Mononuclear cell (primary cell): Measurements from ENCODE around the gene HS6ST2. TPM values are rescaled to one million over a fixed set of nuclear protein-coding genes. Genes with fewer than 3 reads are reported as not detected.
"Not testable (repeated sequence)": the region's sequence is repeated elsewhere in the genome, so short reads cannot be mapped to it uniquely, and the experiment has no call there.

ENCODE experiments used
- H3K27me3 ChIP-seq: 2 replicates; pipeline ENCODE4 v1.6.0; 2011; ENCODE audit warnings: low read length, control low read depth; ENCODE audit not compliant: insufficient read depth
- H3K4me1 ChIP-seq: 2 replicates; pipeline ENCODE4 v1.5.1; 2011; ENCODE audit warnings: mild to moderate bottlenecking, low read length, control low read depth; ENCODE audit not compliant: insufficient read depth
- H3K4me3 ChIP-seq: 2 replicates; pipeline ENCODE4 v1.5.1; 2011; ENCODE audit warnings: mild to moderate bottlenecking, low read length, moderate library complexity
- H3K9me3 ChIP-seq: 2 replicates; pipeline ENCODE4 v1.5.1; 2011; ENCODE audit warnings: low read depth, mild to moderate bottlenecking, control low read depth, low read length
- total RNA-seq: library from RNA; depleted of rRNA; stranded (reverse); fragments of >200 nt; gene quantifications from one replicate; pipeline ENCODE4 v1.2.3, GENCODE V29; 2012

HS6ST2 gene
- total RNA-seq, 1 donor: not detected

DNA sequence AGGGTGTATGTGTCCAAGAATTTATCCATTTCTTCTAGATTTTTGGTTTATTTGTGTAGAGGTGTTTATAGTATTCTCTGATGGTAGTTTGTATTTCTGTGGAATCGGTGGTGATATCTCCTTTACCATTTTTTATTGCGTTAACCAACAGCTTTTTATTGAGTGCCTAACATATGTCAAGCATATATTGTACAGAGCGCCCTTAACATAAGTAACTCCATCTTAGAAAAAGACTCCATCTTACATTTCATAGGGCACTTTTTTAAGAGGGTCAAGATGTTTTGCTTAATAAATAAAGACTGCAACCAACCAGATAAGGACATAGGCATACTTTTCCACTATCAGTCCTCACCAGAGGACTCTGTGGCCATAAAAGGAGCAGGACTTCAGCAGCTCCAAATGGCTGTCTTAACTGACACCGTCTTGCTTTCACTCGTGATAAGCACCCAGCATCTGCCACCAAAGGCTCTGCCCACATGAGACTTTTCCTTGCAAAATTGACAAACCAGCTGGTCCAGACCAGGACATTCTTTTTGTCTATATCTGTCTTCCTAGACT lies 75.0 kb downstream of the HS6ST2 start:
- H3K4me3 ChIP-seq: no peak overlapping the region
- no peaks in the 10 kb centered on the region for H3K4me1 ChIP-seq
- H3K9me3 ChIP-seq: no peaks in the 10 kb centered on the region
- no peaks in the 10 kb centered on the region for H3K27me3 ChIP-seq

DNA sequence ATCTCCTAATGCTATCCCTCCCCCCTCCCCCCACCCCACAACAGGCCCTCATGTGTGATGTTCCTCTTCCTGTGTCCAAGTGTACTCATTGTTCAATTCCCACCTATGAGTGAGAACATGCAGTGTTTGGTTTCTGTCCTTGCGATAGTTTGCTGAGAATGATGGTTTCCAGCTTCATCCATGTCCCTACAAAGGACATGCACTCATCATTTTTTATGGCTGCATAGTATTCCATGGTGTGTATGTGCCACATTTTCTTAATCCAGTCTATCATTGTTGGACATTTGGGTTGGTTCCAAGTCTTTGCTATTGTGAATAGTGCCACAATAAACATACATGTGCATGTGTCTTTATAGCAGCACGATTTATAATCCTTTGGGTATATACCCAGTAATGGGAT lies 77.7 kb downstream of the HS6ST2 start:
- not testable (repeated sequence) for H3K4me3 ChIP-seq, H3K27me3 ChIP-seq, H3K9me3 ChIP-seq, H3K4me1 ChIP-seq

DNA sequence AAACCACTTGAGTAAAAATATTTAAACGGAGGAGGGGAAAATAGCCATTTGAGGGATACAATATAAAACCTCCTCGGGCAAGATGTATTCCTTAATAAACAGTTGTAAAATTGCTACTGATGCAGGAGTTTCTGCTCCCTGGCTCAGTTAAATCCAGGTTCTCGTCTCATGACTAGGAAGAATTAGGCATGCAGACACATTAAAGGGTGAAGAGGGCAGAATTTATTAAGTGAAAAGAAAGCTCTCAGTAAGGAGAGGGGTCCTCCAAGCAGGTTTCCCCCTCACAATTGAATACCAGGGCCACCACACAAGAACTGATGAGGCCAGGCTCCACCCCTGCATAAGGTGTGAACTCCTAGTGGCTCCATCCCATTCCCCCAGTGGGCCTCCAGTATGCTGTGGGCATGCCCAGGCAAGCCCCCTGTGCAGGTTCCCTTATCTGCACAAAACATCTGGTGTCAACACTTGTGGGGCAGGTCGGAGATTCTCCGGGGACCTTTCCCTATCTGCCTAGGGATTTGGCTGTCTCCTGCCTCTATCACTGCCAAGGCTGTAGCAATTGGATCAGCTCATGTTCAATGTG lies 80.4 kb downstream of the HS6ST2 start:
- Histone ChIP-seq H3K9me3 (no peaks in the 10 kb centered on the region), H3K4me3 (no peak overlapping the region), H3K27me3 (no peaks in the 10 kb centered on the region), H3K4me1 (no peaks in the 10 kb centered on the region)

DNA sequence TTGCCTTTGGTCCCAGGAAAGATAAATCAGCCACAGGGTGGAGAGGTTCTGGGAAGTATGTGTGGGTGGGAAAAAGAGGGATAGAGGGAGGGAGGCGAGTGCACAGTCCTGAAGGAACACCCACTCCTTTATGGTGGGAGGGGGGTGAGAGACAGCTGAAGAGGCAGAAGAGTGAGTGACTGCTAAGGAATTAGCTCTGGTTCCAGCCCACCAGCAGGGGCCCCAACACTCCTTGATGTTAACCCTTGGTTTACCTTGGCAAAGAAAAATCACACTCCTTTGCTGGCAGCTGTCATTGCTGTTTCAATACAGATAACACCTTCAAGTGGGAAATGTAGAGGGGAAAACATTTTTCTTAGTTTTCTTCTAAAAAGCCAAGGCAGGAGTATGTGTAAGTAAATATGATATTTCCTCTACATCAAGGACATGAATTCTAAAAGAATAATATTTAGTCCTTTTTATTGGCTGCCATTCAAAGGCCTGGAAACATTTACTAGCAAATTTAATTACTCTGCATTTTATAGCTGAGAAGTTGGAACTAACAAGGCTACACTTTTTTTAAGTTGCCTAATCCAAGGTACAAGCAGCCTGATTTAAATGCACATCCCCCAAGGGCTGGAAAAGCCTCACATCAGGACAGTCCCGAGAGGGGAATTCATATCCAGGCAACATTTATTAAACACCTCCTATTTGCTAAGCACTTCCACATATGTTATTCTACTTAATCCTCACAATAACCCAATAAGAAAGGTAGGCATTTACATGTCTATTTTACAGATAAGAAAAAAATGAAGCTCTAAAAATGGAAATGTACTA lies 81.7 kb downstream of the HS6ST2 start:
- Histone ChIP-seq H3K4me1 (no peaks in the 10 kb centered on the region), H3K27me3 (no peaks in the 10 kb centered on the region)

DNA sequence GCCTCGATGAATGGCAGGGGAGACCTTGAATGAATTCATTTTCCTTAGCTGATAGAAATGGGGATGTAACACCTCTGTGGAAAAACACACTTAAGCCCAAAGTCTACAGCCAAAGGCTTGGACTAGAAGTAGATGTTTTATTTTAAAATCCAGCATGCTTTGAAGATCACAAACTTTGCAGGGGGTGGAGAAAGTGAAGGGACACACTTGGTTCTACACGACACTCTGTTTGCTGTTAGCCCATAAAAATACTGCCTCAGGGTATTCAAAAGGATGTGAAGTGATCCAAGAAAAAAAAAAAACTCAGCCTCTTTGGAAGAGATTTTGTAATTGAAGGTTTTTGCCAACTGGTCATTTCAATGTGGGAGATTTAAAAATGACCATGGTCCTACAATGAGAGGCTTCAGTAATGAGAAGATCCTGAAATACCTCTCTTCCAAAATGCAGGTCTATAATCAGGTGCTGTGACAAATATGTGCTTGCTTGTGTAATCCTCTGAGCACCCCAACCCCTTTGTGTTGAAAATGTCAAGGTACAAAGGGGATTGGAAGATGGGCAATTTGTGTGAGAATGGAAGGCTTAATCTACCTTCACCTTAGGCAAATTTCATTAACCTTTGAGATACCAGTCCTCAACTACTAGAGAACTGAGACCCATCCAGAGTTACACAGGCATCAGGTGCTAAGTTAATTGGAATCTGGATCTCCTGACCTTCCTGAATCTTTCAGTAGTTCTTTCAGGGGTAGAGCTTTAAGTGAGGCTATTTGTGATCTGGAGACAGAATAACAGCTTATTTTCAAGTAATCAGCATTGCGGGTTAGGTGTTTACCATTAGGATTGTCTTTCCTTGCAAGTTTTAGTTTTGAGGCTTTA lies 82.5 kb downstream of the HS6ST2 start:
- no peaks in the 10 kb centered on the region for H3K4me1 ChIP-seq

More for the DNA sequence above, 81.7 kb downstream of the HS6ST2 start:
- no peak overlapping the region for H3K4me3 ChIP-seq
- H3K9me3 ChIP-seq: no peaks in the 10 kb centered on the region

DNA sequence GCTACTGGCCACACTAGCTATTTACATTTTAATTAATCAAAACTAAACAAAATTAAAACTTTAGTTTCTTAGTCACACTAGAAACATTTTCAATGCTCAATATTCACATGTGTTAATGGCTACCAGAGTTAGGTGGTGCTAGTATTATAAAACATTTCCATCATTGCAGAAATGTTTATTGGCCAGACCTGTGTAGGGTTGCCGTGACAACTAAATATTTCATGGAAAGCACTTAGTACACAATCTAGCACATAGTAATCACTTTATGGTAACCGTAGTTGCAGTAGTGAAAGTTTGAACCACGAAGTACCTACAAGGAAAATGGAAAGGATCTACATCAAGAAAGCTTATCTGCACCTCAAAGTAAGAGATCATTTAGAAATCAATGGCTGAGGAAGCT lies 95.9 kb downstream of the HS6ST2 start:
- no peaks in the 10 kb centered on the region for H3K27me3 ChIP-seq
- no peak overlapping the region for H3K4me3 ChIP-seq
- H3K9me3 ChIP-seq: no peaks in the 10 kb centered on the region
- H3K4me1 ChIP-seq: no peaks in the 10 kb centered on the region

More for the DNA sequence above, 82.5 kb downstream of the HS6ST2 start:
- Histone ChIP-seq H3K27me3 (no peaks in the 10 kb centered on the region), H3K9me3 (no peaks in the 10 kb centered on the region), H3K4me3 (no peak overlapping the region)

DNA sequence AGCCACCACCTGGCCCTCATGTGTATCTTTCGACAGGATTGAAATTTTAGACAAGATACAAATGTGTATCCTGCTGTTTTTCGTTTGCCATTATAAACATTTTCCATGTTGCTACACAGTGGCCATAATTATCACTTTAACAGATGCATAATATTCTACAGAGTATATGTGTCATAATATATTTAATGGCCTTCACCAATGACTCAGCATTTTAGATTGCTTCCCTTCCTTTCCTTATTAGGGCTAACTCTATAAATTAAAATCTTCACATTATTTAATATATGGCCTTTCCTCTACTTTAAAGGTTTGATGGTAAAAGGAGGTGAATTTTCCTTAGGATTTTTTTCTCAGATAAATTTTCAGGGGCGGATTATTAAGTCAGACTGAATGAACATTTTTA lies 97.4 kb downstream of the HS6ST2 start:
- Histone ChIP-seq H3K4me1 (no peaks in the 10 kb centered on the region), H3K27me3 (no peaks in the 10 kb centered on the region)

DNA sequence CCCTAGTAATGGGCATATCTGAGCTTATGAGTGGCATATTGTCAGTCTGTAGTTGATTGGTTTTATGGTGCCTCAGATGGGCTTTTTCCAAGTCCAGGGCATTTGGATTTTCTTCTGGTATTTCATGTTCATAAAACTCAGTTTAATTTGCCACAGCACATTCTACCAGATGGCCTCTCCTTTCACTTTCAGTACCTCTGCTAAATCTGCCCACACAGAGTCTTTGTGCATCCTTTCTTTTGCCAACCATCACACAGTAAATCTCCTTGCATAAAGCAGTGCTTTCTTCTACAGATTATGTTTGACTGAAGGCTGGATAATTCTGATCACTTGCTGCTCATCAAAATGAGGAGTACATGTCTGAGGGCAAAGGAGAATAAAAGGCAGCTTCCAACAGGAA lies 98.2 kb downstream of the HS6ST2 start:
- Histone ChIP-seq H3K4me1 (no peaks in the 10 kb centered on the region), H3K9me3 (no peaks in the 10 kb centered on the region), H3K4me3 (no peak overlapping the region), H3K27me3 (no peaks in the 10 kb centered on the region)

More for the DNA sequence above, 97.4 kb downstream of the HS6ST2 start:
- Histone ChIP-seq H3K9me3 (no peaks in the 10 kb centered on the region), H3K4me3 (no peak overlapping the region)

DNA sequence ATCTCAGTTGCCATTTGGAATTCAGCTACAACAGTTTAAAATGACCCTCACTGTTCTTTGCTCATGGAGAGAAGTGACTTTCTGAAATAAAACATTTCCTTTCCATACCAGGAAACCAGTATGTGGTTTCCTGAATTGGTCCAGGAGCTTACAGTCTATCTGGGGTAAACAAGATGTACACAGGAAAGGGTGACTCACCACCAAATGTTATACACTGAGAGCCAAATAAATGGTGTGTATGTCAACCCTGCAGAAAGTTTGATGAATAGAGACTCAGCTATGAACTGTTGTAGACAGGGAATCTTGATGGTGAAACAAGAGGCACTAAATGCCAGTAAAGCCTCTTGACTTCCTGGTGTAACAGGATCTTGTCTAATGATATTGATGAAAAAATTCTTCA lies 100.4 kb downstream of the HS6ST2 start:
- H3K4me1 ChIP-seq: no peaks in the 10 kb centered on the region
- H3K4me3 ChIP-seq: no peak overlapping the region
- H3K9me3 ChIP-seq: no peaks in the 10 kb centered on the region
- no peaks in the 10 kb centered on the region for H3K27me3 ChIP-seq

DNA sequence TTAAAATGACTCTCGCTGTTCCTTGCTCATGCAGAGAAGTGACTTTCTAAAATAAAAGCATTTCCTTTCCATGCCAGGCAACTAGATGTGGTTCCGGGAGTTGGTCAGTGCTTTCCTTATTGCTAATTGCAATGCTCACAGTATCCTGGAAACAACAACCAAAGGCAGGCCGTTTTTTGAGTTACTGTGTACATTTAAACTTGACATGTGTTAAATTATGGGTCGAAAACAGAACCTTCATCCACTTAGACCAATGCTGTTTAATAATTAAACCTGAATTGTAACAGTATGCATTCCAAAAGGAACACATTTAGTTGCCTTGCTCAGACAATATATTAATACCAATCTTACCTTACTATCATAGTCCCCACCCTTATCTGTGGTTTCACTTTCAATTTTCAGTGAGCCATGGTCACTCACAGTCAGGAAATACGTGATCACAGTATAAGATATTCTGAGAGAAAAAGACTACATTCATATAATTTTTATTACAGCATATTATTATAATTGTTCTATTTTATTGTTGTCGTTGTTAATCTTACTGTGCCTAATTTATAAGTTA lies 102.6 kb downstream of the HS6ST2 start:
- Histone ChIP-seq H3K27me3 (no peaks in the 10 kb centered on the region), H3K9me3 (no peaks in the 10 kb centered on the region), H3K4me3 (no peak overlapping the region), H3K4me1 (no peaks in the 10 kb centered on the region)

DNA sequence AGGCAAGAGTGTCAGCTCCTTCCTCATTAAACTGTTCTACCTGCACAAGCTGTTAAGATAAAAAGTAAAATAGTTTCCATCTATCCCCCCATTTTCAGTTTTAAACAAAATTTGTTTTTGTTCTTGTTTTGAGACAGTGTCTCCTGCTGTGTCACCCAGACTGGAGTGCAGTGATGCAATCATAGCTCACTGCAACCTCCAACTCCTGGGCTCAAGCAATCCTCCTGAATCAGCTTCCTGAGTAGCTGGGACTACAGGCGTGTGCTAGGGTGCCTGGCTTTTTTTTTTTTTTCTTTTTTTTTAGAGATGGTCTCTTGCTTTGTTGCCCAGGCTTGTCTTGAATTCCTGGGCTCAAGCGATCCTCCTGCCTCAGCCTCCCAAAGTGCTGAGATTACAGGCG lies 105.4 kb downstream of the HS6ST2 start:
- Histone ChIP-seq H3K4me3 (no peak overlapping the region), H3K4me1 (no peaks in the 10 kb centered on the region), H3K9me3 (no peaks in the 10 kb centered on the region), H3K27me3 (no peaks in the 10 kb centered on the region)

DNA sequence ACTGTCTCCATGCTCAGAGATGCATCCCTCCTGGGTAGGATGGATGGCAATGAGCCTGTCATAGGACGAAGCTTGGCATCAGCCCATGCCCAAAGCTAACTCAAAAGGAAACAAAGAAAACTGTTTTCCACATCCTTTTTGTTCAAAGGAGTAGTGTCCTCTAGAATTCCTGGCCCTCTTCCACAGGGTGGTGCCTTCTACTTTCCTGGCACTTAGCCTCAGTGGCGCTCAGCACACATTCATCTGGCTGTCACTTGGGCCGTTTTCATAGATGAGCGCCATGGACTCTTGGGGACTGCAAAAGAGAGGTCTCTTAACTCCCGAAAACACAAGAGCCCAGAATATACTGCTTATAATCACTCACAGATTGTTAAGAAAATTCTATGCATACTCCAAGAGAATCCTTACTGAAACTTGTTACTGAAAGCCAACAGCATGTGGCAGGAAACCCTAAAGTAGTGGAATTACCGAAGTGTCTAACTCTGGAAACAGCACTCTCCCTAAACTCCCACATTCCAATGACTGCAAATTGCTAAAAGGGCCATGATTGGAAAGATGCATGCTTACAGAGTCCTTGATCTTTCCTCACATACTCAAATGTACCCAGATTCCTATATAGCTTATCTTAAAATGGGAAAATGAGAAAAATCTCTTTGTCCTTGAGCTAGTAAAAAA lies 110.0 kb downstream of the HS6ST2 start:
- Histone ChIP-seq H3K4me3 (no peak overlapping the region), H3K9me3 (no peaks in the 10 kb centered on the region), H3K27me3 (no peaks in the 10 kb centered on the region), H3K4me1 (no peaks in the 10 kb centered on the region)

DNA sequence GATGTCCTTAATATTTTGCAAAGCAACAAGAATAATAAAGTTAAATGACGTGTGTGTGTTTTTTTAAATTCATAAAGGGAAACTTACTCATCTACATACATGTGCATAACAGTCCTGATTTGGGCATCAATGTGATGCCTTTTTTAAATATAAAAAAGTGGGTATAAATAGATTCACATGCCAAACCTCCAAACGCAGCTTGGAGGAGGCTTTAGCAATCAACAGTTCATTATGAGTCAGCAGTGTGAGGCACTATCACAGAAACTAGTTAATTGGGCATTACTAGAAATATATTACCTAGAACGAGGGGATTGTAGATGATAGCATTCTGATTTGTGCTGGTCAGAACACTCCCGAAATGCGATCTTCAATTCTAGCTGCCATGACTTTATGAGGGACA lies 115.1 kb downstream of the HS6ST2 start:
- Histone ChIP-seq H3K4me1 (no peaks in the 10 kb centered on the region), H3K4me3 (no peak overlapping the region), H3K9me3 (no peaks in the 10 kb centered on the region), H3K27me3 (no peaks in the 10 kb centered on the region)

DNA sequence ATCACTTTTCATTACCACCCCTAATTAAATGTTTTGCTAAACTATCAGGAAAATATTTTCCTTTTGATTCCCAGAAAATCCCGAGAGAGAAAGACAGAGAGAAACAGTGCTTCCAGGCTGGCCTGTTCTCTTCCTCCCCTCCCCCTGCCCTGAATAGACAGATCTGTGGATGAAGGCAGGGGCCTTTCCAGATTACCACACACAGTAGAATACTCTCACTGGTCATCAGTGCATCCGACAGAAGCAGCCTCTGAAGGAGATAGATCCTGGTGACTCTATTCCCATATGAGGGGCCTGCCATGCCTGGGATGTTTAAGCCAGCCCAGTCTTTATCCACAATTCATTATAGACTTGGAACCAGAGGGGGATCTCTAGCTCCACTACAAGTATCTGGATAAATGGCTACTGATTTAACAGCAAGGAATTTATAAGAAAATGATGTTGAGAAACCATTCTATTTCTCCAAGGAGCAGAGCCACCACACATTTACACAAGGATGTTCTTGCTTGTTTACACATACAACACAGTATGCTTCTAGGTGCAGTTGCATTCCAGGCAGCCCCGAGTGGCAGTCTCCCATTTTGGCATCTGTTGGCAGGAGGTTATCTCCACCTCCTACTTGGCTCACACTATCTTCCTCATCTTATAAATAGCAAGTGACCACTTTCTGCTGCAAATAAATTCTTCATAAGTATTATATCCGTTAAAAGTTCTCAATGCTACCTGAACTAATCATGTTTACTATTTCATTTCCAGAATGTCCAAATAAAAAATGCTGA lies 115.8 kb downstream of the HS6ST2 start:
- Histone ChIP-seq H3K9me3 (no peaks in the 10 kb centered on the region), H3K4me3 (no peak overlapping the region), H3K4me1 (no peaks in the 10 kb centered on the region), H3K27me3 (no peaks in the 10 kb centered on the region)
